WERI-Rb-1 (cell line): ENCODE results near the gene PLA2R1.

Experiments
- DNase-seq: peaks from one replicate; pipeline ENCODE4 v3.0.0-alpha.2; 2020
- H3K27ac ChIP-seq: fragments of 250-450 bp; sonication (Bioruptor Pico); 2 replicates; pipeline ENCODE4 v1.5.1; 2020; ENCODE audit warnings: mild to moderate bottlenecking, moderate library complexity
- H3K27me3 ChIP-seq: fragments of 250-450 bp; sonication (Bioruptor Pico); 2 replicates; pipeline ENCODE4 v1.5.1; 2021; ENCODE audit warnings: mild to moderate bottlenecking, low read depth, moderate library complexity; ENCODE audit not compliant: insufficient read depth, severe bottlenecking
- H3K36me3 ChIP-seq: fragments of 250-450 bp; sonication (Bioruptor Pico); 2 replicates; pipeline ENCODE4 v1.5.1; 2020; ENCODE audit warnings: mild to moderate bottlenecking, moderate library complexity
- H3K4me3 ChIP-seq: 2 replicates; pipeline ENCODE4 v1.5.1; 2011; ENCODE audit warnings: low read depth, mild to moderate bottlenecking, control low read depth, low read length
- H3K9me3 ChIP-seq: fragments of 250-450 bp; sonication (Bioruptor Pico); 2 replicates; pipeline ENCODE4 v1.5.1; 2021; ENCODE audit warnings: mild to moderate bottlenecking, moderate library complexity; ENCODE audit not compliant: severe bottlenecking
- CTCF ChIP-seq: IDR thresholded peaks from 2 replicates; pipeline ENCODE4 v1.5.1; 2011; ENCODE audit warnings: low read depth, mild to moderate bottlenecking, control low read depth, inconsistent platforms, low read length

The PLA2R1 gene

DNA sequence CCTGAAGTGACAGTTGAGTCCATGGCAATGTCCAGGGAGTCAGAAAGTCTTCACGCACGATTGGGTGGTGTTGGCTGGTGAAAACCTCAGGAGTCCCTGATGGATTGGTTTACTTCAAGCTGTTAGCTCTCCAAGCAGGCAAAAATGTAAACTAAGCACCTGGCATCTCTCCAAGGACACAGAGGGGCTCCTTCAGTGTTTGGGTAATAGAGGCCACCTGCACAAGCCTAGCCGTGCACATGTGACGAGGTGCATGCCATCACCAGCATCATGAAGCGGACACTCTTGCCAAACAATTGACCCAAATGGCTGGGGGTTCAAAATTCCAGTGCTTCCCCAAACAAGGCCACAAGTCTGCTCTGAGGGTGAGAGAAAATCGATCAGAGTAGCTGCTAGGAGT, 159.7 kb downstream of the PLA2R1 start:
- TF ChIP-seq CTCF: no peak
- no peak for DNase-seq
- Histone ChIP-seq H3K36me3 (no peaks in the 10 kb centered on the region), H3K27me3 (no peaks in the 10 kb centered on the region), H3K9me3 (no peaks in the 10 kb centered on the region), H3K27ac (no peak overlapping the region), H3K4me3 (no peak overlapping the region)

DNA sequence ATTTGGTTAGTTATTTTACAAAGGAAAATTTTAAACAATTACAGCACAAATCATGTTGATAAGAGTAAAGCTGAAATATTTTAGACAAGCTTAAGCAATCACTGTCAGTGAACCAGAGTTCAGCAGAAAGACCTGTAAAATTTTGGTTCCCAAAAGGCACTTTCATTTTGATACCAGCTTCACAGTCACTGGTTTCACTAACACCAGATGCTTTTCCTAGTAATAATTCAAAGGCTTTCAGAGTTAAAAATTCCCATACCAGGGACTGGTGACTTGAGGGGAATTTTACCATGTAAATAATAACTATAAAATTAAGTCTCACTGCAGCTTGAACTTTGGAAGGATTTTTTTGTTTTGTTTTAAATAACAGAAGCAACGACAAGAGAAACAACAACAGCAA, 162.1 kb downstream of the PLA2R1 start:
- H3K9me3 ChIP-seq: no peaks in the 10 kb centered on the region
- no peak overlapping the region for H3K4me3 ChIP-seq
- no peaks in the 10 kb centered on the region for H3K27me3 ChIP-seq
- H3K36me3 ChIP-seq: no peaks in the 10 kb centered on the region
- no peak for DNase-seq
- H3K27ac ChIP-seq: no peak overlapping the region
- no peak for TF ChIP-seq CTCF

- no peak for DNase-seq
- no peaks in the 10 kb centered on the region for H3K36me3 ChIP-seq
- H3K9me3 ChIP-seq: no peaks in the 10 kb centered on the region
- TF ChIP-seq CTCF: no peak
- no peak overlapping the region for H3K27ac ChIP-seq
- no peak overlapping the region for H3K4me3 ChIP-seq
- H3K27me3 ChIP-seq: no peaks in the 10 kb centered on the region
Measured at GRCh38 chr2:159898441-159898840, 164.0 kb downstream of the PLA2R1 start.

- Histone ChIP-seq H3K36me3 (no peaks in the 10 kb centered on the region), H3K27me3 (no peaks in the 10 kb centered on the region), H3K9me3 (no peaks in the 10 kb centered on the region), H3K27ac (no peak overlapping the region), H3K4me3 (no peak overlapping the region)
- DNase-seq: no peak
- TF ChIP-seq CTCF: no peak
Measured at GRCh38 chr2:159897720-159898119, 164.7 kb downstream of the PLA2R1 start.

- DNase-seq: no peak
- no peak overlapping the region for H3K4me3 ChIP-seq
- H3K9me3 ChIP-seq: no peaks in the 10 kb centered on the region
- TF ChIP-seq CTCF: no peak
- H3K27me3 ChIP-seq: no peaks in the 10 kb centered on the region
- no peak overlapping the region for H3K27ac ChIP-seq
- no peaks in the 10 kb centered on the region for H3K36me3 ChIP-seq
Measured at GRCh38 chr2:159897081-159897480, 165.3 kb downstream of the PLA2R1 start.

DNA sequence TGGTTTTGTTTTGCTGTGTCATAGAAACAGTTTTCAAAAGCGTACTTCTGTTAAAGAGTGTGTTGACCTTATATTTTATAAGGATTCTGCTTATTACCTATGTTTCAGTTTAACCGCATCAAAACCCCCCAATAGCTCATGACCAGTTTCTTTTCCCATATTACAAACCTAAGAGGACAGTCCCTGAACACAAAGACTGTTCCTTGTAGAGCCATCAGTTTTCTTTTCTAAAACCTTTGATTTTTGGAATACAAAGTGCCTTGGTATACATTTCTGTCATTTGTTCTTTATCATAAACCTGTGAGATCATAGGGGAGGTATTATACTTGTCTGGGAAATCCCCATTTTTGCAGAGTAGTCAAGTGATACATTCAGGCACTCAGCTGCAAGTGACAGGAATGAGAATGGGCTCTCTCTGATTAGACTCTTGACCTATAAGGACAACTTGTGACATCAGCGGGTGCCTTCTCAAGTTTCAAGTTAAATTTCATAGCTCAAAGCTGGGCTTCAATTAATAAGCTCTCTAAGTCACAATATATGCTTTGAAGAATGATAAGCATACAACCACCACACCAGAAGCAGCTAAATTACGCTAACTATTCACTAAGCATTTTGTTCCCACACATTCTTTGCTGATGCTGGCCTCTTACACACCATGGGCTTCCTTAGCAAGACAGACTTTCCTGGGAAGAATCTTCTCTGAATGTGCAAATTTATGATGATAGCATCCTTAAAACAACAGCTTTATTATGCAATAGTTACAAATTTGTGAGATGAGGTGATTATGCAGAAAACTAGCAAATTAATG, 167.0 kb downstream of the PLA2R1 start:
- no peak overlapping the region for H3K27ac ChIP-seq
- H3K27me3 ChIP-seq: no peaks in the 10 kb centered on the region
- no peaks in the 10 kb centered on the region for H3K36me3 ChIP-seq
- TF ChIP-seq CTCF: no peak
- H3K4me3 ChIP-seq: no peak overlapping the region
- no peaks in the 10 kb centered on the region for H3K9me3 ChIP-seq
- no peak for DNase-seq
